ENCODE data around the gene PCLO.
A peak's percentile ranks its signal among the peaks of the same experiment; 100 is the strongest.
"Not testable (repeated sequence)": the region's sequence is repeated elsewhere in the genome, so short reads cannot be mapped to it uniquely, and the experiment has no call there.

PCLO gene

GRCh38 chr7:83130191-83130590 lies 32.5 kb downstream of the PCLO start:
- no peak for DNase-seq

DNA sequence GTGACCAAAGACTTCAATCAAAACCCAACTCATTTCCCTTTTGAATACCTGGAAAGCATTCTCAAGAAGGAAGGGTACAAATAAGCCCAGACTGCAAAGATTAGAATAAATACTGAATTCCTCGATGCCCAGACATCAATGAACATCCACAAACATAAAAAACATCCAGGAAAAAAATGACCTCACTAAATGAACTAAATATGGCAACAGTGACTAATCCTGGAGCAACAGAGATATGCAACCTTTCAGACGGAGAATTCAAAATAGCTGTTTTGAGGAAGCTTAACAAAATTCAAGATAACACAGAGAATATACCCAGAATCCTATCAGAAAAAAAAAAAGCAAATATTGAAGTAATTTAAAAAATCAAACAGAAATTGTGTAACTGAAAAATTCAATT lies 43.2 kb downstream of the PCLO start:
- DNase-seq = no peak

DNA sequence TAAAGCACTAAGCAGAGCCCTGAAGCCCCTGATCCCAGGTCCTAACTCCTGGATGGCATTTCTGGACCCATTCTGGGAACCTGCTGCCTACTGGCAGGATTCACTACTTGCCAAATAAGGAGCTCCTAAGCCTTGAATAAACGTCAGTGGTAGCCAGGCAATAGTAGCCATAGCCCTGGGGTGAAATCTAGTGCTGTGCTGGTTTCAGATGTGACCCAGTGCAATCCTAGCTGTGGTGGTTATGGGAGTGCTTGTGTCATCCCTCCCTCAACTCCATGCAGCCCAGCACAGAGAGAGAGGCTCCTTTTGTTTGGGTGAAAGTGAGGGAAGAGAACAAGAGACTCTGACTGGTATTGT lies 43.7 kb downstream of the PCLO start:
- no peak for DNase-seq

- DNase-seq = no peak
Measured at GRCh38 chr7:83118347-83119025, 44.2 kb downstream of the PCLO start.

GRCh38 chr7:83117466-83117865 lies 45.2 kb downstream of the PCLO start:
- DNase-seq = no peak

- DNase-seq = no peak
Measured at GRCh38 chr7:83111391-83111790, 51.3 kb downstream of the PCLO start.

GRCh38 chr7:83109352-83109751 lies 53.3 kb downstream of the PCLO start:
- no peak for DNase-seq

DNA sequence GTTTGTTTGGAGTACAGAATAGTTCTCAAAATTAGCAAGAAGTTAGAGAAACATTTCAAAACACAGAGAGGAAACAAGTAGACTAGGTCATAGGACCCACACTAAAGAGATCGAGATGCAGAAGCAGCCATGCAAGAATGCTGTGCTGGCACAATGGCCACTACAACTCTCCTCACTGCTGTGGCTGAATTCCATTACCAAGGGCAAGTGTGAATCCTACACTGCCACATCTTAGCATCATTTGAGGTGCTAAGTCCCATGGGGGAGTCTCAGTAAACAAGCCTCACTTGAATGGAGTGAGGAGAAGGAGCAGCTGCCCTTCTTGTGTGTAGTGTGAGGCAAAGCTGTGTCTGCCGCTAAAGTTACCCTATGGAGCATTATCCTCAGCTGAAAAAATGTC lies 56.7 kb downstream of the PCLO start:
- no peak for DNase-seq

DNA sequence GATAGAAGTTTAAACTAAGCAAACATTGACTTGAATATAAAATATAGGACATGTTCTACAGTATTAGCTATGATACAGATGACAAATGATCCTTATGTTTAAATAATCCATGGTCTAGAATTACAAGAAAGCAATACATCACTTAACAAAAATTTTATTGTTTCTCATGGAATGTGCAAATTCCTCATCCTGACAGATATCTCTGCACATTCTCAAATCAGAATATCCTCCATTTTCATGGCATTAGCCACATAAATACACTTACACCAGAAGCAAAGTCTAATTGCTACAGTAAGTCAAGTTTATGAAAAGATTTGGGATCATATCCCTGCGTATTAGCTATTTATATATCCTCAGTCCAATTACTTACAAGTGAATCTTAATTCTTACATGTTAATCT lies 57.6 kb downstream of the PCLO start:
- no peak for DNase-seq

GRCh38 chr7:83101530-83101929 lies 61.2 kb downstream of the PCLO start:
- no peak for DNase-seq

DNA sequence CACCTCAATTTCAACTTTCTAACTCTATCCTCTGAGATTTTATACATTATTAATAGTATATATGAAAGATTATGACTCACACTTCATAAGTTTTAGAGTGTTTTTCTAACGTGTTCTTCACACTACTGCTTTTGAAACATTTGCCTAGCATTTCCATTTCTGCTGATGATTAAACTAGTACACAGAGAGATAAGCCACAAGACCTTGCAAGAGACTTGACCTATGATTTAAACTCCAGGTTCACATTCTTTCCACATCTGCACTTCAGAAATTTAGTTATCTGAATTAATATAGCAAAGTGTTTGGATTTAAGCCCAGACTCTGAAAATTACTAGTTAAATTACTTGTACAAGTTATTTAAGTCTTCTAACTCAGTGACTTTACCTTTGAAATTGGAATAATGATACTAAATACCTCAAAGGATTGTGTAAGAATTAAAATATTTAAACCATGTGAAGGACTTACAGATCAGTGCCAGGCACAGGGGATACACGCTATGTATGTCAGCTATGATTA lies 66.6 kb downstream of the PCLO start:
- no peak for DNase-seq

DNA sequence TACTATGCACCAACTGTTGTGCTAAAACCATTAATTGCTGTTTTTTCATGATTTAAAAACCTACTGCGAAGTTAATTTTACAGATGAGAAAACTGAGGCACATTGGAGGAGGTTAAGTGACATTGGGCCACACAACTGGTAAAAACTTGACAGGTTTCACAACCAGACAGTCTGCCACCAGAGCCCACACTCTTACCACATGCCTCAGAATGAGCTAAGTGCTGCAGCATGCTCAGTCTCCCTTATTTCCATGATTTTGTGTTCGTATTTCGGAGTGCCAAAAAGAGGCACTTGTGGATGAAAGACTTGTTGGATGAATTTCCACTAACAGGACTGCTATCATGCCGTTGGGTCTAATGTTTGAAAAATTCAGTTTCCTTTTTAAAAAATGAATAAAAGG lies 77.4 kb downstream of the PCLO start:
- DNase-seq = no peak

- DNase-seq = not testable (repeated sequence)
Measured at GRCh38 chr7:83079879-83080278, 82.8 kb downstream of the PCLO start.

DNA sequence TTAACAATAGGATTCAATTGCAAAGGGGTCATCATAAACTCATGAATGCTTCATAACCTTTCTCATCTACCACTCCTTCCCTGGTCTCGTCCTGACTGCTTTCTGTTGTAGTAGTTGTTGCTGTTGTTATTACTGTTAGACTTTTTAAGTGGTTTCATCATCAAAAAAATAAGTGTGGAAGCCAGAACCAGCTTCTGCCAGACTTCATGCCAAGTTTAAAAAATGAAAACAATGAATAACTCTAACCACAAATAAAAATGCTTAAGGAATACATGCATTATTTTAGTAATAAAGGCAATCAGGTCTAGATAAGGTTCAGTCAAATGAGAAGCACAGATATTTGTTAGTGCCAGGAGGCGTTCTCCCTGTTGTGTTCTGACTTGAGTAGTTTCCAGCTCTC lies 85.4 kb downstream of the PCLO start:
- no peak for DNase-seq

GRCh38 chr7:83072576-83073517 lies 89.8 kb downstream of the PCLO start:
- DNase-seq = no peak

DNA sequence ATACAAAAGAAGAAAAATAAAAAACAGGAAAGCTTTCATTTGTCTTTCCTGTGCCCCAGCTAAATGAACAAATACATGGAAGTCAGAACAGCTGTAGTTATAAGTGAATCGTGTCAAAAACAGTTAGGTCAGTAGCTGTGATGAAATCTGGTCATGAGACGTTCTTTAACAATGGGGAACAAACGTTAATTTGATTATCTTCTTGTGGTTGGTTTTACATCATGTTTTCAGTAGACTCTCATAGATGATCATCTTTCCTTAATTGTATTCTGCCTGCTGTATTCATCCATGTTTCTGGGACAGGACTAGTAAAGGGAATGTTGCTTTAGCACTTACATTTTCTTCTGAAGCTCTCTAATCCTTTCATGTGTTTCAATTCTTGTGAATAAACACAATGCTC lies 97.0 kb downstream of the PCLO start:
- DNase-seq = no peak

DNA sequence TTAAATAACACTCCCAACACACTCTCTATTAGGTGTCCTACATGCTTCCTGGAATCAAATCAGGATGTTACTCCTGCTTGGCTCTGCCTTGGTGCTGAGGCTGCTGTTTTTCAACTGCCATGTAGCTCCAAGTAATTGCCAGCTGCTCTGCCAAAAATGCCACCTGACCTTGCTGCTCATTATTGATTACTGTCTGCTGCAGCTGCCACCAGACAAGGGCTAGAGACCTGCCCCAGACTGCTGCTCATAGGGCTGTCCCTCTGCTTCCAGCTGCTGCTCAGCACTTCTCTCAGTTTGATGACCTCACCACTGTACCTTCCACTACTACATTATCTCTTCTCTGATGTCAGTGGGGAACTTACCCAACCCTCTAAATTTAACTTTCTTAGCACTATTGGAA lies 102.5 kb downstream of the PCLO start:
- peak; percentile 17 for DNase-seq

GRCh38 chr7:83058667-83059066 lies 104.0 kb downstream of the PCLO start:
- DNase-seq = no peak

- no peak for DNase-seq
Measured at GRCh38 chr7:83055197-83055596, 107.5 kb downstream of the PCLO start.

GRCh38 chr7:83054472-83054871 lies 108.2 kb downstream of the PCLO start:
- DNase-seq = no peak

- no peak for DNase-seq
Measured at GRCh38 chr7:83053965-83054364, 108.7 kb downstream of the PCLO start.

GRCh38 chr7:83040484-83040883 lies 122.2 kb downstream of the PCLO start:
- DNase-seq = no peak

DNA sequence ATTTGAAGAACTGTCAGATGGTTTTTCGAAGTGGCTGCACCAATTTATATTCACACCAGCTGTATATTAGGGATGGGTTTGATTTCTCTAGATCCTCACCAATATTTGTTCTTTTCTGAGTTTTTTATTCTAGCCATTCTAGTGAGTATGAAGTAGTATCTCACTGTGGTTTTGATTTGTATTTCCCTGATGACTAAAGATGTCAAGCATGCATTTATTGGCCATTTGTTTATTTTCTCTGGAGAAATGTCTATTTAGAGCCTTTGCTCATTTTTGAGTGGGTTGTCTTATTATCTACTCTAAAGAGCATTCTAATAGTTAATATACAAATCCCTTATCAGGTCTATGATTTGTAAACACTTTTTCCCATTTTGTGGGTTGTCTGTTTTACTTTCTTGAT lies 123.9 kb downstream of the PCLO start:
- no peak for DNase-seq

GRCh38 chr7:83036721-83037380 lies 125.8 kb downstream of the PCLO start:
- DNase-seq = no peak

Data from NCI-H2227 treated with DMSO at 0.1 percent for 48 hours (cell line).